ENCODE measurements around the gene ALG5. TPM values are rescaled to one million over a fixed set of nuclear protein-coding genes. Genes with fewer than 3 reads are reported as not detected.

The ALG5 gene
- total RNA-seq, 3 donors from 2014 or later, result 24.0 to 38.6 (median 30.1) TPM

DNA sequence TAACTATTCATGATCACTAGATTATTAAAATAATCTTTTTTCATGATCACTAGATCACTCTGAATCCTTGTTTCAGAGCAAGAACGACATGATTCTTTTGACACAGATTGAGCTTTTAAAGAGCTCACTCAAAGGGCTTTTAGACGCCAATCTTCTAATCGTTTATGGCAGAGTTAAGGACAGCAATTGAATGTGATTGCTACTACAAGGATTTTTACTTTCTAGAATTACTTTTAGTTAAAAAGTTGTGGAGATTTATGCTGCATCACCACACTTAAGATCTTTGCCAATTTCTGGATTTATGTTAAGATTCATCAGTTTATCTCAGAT is 2.7 kb upstream of the ALG5 start:
- Histone ChIP-seq H3K4me3 (no peak overlapping the region), H3K9me3 (no peaks in the 10 kb centered on the region), H3K36me3 (ENCODE audit: low read depth) (no peaks in the 10 kb centered on the region), H3K4me1 (ENCODE audit: low read depth) (peaks cover 20% of the 10 kb centered on the region)
- TF ChIP-seq, protein P1, sequence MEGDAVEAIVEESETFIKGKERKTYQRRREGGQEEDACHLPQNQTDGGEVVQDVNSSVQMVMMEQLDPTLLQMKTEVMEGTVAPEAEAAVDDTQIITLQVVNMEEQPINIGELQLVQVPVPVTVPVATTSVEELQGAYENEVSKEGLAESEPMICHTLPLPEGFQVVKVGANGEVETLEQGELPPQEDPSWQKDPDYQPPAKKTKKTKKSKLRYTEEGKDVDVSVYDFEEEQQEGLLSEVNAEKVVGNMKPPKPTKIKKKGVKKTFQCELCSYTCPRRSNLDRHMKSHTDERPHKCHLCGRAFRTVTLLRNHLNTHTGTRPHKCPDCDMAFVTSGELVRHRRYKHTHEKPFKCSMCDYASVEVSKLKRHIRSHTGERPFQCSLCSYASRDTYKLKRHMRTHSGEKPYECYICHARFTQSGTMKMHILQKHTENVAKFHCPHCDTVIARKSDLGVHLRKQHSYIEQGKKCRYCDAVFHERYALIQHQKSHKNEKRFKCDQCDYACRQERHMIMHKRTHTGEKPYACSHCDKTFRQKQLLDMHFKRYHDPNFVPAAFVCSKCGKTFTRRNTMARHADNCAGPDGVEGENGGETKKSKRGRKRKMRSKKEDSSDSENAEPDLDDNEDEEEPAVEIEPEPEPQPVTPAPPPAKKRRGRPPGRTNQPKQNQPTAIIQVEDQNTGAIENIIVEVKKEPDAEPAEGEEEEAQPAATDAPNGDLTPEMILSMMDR (IDR thresholded peaks at IDR 0.05), result no peak
- intact Hi-C loops (cut with DNase I, micrococcal nuclease), result no loop called here
- ATAC-seq, result no peak
- no peak for DNase-seq

DNA sequence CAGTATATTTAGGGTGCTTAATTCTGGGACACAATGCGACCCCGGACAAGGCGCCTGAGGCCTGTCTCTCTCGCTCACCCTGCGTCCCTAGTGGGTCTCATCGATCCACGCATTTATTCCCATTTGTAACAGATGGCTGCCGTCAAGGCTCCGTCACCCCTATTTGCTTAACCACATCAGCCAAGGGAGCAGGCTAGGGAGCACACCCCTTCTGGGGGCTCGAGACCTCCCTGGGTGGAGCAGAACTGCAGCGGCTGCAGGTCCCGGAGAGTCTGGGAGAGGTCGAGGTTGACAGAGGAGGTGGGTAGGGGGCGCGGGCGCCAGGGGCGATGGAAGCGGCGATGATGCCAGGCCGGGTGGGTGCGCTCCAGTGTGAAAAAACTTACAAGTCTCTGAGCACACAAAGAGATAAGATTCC is 507 bp downstream of the ALG5 start:
- H3K9me3 ChIP-seq, result no peaks in the 10 kb centered on the region
- ATAC-seq (no peak), DNase-seq (peak; percentile 27 to 70 (median 59))
- peaks cover 20% of the 10 kb centered on the region for H3K4me1 ChIP-seq (ENCODE audit: low read depth)
- TF ChIP-seq, protein P1 (IDR thresholded peaks at IDR 0.05), result no peak
- no peaks in the 10 kb centered on the region for H3K36me3 ChIP-seq (ENCODE audit: low read depth)
- intact Hi-C loops (cut with DNase I, micrococcal nuclease), result no loop called here
- H3K4me3 ChIP-seq, result peak overlapping the region; percentile 88

DNA sequence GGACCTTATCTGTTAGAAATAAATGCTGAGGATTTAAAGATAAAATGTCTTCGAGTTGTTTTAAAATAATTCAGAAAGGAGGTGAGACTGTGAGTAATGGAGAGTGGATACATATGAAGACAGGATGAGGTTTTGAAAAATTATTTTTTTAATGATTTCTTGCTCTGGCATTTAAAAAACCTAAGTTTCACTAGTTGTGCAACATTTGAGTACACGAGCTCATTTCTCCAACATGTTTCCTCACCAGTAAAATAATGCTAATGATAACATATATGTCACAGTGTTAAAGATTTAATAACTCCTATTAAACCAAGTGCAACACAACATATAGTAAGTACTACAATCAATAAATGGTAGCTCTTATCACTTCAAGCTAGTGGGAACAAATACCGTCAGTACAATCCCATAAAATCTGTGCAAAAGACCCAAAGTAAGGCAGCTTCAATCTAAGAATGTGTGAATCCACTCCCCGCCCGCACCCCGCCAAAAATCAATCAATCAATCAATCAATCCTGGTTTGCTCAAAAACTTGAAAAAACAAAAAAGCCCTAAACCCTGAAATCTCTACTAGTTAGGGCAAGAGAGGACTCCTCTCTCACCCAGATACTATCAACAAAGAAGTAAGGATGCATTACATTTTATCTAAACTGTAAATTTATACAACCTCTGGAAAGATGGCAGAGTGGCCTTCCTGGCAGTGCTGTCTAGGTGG is 1.3 kb downstream of the ALG5 start:
- no peak for DNase-seq
- TF ChIP-seq, protein P1 (IDR thresholded peaks at IDR 0.05), result no peak
- H3K4me3 ChIP-seq, result no peak overlapping the region
- ATAC-seq, result no peak
- intact Hi-C loops (cut with DNase I, micrococcal nuclease), result no loop called here
- H3K9me3 ChIP-seq, result no peaks in the 10 kb centered on the region
- H3K4me1 ChIP-seq (ENCODE audit: low read depth), result peaks cover 20% of the 10 kb centered on the region
- H3K36me3 ChIP-seq (ENCODE audit: low read depth), result peaks cover 3% of the 10 kb centered on the region

DNA sequence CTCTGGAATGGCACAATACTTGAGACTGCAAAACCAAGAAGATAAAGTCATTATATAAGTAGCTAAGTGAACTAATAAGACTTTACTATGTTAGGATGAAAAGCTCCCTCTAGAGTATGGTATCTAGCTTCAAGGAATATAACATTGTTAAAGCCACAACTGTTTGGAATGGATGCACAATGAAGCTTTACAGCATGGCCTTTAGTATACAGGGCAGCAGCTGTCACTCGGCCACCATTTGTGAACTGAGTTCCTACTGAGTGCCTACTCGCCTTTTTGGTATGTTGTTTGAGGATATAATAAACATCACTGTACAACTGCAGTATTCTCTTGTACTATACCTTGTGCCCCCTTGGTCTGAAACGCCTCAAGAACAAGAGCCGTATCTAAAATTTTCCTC is 6.8 kb downstream of the ALG5 start:
- Histone ChIP-seq H3K9me3 (no peaks in the 10 kb centered on the region), H3K36me3 (ENCODE audit: low read depth) (peaks cover 10% of the 10 kb centered on the region), H3K4me1 (ENCODE audit: low read depth) (peaks cover under 1% of the 10 kb centered on the region), H3K4me3 (no peak overlapping the region)
- TF ChIP-seq, protein P1 (IDR thresholded peaks at IDR 0.05), result no peak
- no peak for DNase-seq
- intact Hi-C loops (cut with DNase I, micrococcal nuclease), result no loop called here
- ATAC-seq, result no peak

DNA sequence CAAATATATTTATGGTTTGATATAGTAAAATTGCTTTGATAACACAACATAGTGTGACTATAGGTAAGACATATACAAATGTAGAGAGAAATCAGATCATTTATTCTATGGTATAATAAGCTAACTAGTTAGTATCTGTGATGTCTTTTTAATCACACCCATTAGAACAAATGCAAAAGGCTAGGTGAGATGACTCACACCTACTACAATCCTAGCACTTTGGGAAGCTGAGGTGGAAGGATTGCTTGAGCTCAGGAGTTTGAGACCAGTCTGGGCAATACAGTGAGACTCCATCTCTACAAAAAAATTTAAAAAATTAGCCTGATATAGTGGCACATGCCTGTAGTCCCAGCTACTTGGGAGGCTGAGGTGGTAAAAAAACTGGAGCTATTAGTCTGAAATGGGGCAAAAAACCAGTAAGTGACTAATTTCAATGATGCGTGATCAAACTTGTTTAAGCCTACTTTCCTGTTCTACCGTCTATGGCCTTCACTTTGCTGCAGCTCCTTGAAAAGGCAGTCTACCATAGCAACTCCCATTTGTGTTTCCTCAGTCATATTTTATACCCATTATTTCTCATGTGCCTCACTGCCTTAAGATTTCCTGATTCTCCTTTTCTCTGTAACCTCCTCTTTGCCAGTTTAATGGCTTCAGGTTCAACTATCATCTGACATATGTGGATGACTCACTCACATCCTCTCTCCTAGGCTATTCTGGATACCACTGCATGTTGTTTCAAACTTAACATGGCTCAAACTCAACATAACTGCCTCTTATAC is 12.5 kb downstream of the ALG5 start:
- H3K36me3 ChIP-seq (ENCODE audit: low read depth), result peaks cover 4% of the 10 kb centered on the region

More for the DNA sequence above, 12.5 kb downstream of the ALG5 start:
- Histone ChIP-seq H3K4me3 (no peak overlapping the region), H3K4me1 (ENCODE audit: low read depth) (no peaks in the 10 kb centered on the region), H3K9me3 (no peaks in the 10 kb centered on the region)
- DNase-seq (no peak), ATAC-seq (no peak)
- intact Hi-C loops (cut with DNase I, micrococcal nuclease), result no loop called here
- TF ChIP-seq, protein P1 (IDR thresholded peaks at IDR 0.05), result no peak

Measured in mucosa of descending colon (tissue), 3 donors.